ES-I3 (cell line): ENCODE results near the gene MRTFA.
"Not testable (repeated sequence)": the region's sequence is repeated elsewhere in the genome, so short reads cannot be mapped to it uniquely, and the experiment has no call there.

ENCODE experiments used
- H3K36me3 ChIP-seq: 2 replicates; pipeline ENCODE4 v1.6.1; 2013; ENCODE audit warnings: mild to moderate bottlenecking, low read length, control low read depth, moderate library complexity; ENCODE audit not compliant: insufficient read depth
- H3K4me1 ChIP-seq: 2 replicates; pipeline ENCODE4 v1.6.1; 2013; ENCODE audit warnings: mild to moderate bottlenecking, control low read depth, low read length; ENCODE audit not compliant: insufficient read depth
- H3K9ac ChIP-seq: 2 replicates; pipeline ENCODE4 v1.6.1; 2013; ENCODE audit warnings: low read depth, mild to moderate bottlenecking, low read length, moderate library complexity
- H3K9me3 ChIP-seq: 2 replicates; pipeline ENCODE4 v1.6.1; 2013; ENCODE audit warnings: mild to moderate bottlenecking, low read length, moderate library complexity; ENCODE audit not compliant: control insufficient read depth, insufficient read depth

Gene MRTFA

DNA sequence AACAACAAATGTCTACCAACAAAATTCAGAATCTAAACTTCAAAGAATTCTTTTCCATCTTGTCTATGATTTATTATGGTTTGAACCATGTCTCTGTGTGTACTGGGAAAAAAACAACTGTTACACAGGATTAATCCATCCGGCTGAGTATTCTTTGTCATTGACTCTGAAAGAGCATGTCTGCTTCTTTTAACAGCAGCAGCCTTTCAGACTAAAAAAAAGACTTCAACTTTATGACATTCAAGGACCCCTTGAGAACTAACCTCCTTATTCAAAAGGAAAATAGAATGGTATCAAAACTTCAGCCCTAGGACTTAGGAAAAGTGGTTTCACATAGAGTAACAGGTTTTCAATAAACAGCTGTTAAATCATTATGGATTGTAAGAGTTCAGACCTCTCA is 79.9 kb downstream of the MRTFA start:
- Histone ChIP-seq H3K4me1 (no peaks in the 10 kb centered on the region; the same call in 1 of the 2 replicates), H3K9ac (no peak overlapping the region), H3K9me3 (no peaks in the 10 kb centered on the region), H3K36me3 (no peaks in the 10 kb centered on the region)

DNA sequence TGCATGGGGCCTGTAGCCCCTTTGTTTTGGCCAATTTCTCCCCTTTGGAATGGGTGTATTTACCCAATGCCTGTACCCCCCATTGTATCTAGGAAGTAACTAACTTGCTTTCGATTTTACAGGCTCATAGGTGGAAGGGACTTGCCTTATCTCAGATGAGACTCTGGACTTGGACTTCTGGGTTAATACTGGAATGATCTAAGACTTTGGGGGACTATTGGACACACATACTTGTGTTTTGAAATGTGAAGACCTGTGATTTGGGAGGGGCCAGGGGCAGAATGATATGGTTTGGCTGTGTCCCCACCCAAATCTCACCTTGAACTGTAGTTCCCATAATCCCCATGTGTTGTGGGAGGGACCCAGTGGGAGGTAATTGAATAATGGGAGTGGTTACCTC is 82.5 kb downstream of the MRTFA start:
- H3K4me1 ChIP-seq, H3K36me3 ChIP-seq: not testable (repeated sequence)

DNA sequence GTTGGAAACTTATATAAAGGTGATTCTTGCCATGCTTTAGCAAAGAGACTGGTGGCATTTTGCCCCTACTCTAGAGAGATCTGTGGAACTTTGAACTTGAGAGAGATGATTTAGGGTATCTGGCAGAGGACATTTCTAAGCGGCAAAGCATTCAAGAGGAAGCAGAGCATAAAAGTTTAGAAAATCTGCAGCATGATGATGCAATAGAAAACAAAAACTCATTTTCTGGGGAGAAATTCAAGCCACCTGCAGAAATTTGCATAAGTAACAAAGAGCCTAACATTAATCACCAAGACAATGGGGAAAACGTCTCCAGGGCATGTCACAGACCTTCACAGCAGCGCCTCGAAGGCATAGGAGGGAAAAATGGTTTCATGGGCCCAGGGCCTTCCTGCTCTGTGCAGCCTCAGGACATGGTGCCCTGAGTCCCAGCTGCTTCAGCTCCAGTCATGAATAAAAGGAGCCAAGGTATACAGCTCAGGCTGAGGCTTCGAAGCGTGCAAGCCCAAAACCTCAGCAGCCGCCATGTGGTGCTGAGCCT is 83.4 kb downstream of the MRTFA start:
- H3K36me3 ChIP-seq, result no peaks in the 10 kb centered on the region
- H3K9ac ChIP-seq, result no peak overlapping the region
- no peaks in the 10 kb centered on the region for H3K9me3 ChIP-seq
- H3K4me1 ChIP-seq, result no peaks in the 10 kb centered on the region; the same call in 1 of the 2 replicates

More for the DNA sequence above, 82.5 kb downstream of the MRTFA start:
- not testable (repeated sequence) for H3K9me3 ChIP-seq, H3K9ac ChIP-seq

DNA sequence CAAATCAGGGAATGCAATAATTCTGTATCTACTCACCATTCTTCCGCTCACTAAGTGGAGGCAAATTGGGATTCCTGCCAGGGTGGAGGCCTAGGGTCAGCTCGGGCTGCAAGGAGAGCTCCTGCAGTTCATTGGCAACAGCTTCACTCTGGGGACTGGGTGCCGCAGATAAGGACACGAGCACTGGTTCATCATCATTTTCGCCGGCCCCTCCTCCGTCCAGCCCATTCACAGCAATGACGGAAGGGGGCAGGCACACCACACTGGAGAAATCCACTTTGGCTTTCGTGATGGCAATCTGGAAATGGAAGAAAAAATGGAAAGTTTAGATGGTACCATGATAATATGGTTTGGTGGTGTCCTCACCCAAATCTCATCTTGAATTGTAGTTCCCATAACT is 84.4 kb downstream of the MRTFA start:
- Histone ChIP-seq H3K36me3 (no peaks in the 10 kb centered on the region), H3K9me3 (no peaks in the 10 kb centered on the region), H3K4me1 (no peaks in the 10 kb centered on the region; the same call in 1 of the 2 replicates), H3K9ac (no peak overlapping the region)

DNA sequence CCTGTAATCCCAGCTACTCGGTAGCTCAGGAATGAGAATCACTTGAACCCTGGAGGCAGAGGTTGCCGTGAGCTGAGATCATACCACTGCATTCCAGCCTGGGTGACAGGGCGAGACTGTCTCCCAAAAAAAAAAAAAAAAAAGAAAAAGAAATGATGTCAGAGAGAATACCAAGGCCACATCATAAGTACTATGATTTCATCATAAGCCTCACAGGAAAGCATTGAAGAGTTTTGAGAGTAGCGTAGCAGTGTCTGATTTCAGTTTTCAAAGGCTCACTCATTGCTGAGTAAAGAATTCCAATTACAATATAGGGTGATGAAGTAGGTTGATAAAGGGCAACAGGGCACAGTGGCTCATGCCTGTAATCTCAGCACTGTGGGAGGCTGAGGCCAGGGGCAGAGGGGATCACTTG is 88.8 kb downstream of the MRTFA start:
- no peaks in the 10 kb centered on the region for H3K9me3 ChIP-seq
- H3K4me1 ChIP-seq, result no peaks in the 10 kb centered on the region
- no peak overlapping the region for H3K9ac ChIP-seq
- no peaks in the 10 kb centered on the region for H3K36me3 ChIP-seq

DNA sequence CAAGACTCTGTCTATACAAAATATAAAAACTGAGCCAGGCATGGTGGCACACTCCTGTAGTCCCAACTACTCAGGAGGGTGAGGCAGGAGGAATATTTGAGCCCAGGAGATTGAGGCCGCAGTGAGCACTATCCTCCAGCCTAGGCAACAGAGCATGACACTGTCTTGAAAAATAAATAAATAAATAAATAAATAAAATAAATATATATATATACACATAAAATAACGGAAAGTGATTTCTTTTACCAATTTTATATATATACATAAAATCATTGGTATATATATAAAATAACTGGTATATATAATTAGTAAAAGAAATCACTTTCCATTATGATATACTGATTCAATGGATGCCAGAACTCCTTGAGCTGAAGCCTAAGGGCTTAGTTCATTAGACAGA is 91.8 kb downstream of the MRTFA start:
- H3K9ac ChIP-seq, result no peak overlapping the region

DNA sequence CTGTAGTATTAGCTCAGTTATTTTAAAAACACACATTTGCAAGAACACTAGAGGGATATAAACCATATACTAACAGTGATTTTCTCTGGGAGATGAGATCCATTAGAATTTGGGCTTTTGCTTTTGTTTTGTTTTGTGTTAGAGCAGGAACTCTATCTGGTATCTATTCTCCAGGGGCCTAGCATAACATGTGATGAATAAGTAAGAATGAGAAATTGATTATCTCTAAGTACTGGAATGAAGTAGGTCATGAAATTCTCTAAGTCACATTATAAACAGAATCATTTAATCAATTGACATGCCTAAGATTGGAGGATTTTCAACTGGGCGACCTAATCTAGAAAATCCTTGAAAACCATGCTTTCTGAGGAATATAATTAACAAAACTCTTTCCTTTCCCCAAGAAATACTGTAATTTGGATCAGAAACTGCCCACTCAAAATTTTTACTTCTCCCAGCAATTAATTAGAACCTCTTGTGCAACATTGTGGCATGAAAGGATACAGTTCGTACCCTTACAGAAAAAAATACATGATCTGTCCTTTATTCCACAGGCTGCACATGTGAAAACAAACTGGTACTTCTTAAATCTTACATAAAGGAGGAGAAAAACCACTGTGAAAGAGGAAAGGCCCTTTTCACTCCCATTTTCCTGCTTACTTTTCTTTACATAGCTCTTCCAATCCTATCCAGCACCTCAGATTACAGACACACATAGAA is 93.5 kb downstream of the MRTFA start:
- Histone ChIP-seq H3K9me3 (no peaks in the 10 kb centered on the region), H3K4me1 (no peaks in the 10 kb centered on the region), H3K36me3 (no peaks in the 10 kb centered on the region), H3K9ac (no peak overlapping the region)

More for the DNA sequence above, 91.8 kb downstream of the MRTFA start:
- Histone ChIP-seq H3K9me3 (no peaks in the 10 kb centered on the region), H3K36me3 (no peaks in the 10 kb centered on the region), H3K4me1 (no peaks in the 10 kb centered on the region)

DNA sequence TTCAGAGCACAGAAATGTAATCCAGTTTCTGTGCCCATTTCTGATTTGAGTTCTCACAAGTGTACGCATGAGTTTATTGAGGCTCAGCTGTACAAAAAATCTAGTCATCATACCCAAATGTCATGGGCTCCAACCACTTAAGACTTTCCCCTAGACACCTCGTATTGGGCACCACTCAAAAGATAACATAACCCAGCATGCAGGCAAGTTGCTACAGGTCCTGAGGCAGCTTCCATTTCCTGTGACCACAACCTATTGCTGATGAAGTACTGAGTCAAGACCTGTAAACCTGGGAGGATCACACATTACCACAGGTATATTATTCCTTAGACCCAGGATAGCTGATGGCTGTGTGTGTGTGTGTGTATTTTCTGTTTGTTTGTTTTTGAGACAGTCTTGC is 95.2 kb downstream of the MRTFA start:
- Histone ChIP-seq H3K9ac (no peak overlapping the region), H3K4me1 (no peaks in the 10 kb centered on the region), H3K9me3 (no peaks in the 10 kb centered on the region), H3K36me3 (no peaks in the 10 kb centered on the region)

DNA sequence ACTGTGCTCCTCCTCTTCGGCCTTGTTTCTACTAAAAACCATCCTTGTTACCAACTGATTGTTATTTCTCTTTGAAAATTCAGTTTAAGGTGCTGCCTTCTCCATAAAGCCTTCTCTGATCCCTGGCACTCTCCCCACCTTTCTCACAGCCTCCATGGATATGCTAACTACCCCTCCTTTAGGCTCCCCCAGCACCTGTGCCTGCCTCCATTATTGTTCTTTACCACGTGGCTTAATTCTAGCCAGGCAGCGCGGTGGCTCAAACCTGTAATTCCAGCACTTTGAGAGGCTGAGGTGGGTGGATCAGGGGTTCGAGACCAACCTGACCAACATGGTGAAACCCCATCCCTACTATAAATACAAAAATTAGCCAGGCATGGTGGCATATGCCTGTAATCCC is 96.3 kb downstream of the MRTFA start:
- H3K4me1 ChIP-seq, result 0 out of 2 replicates have a peak, but pooled peaks cover 5% of the 10 kb centered on the region
- no peaks in the 10 kb centered on the region for H3K36me3 ChIP-seq
- H3K9ac ChIP-seq, result no peak overlapping the region
- H3K9me3 ChIP-seq, result no peaks in the 10 kb centered on the region

DNA sequence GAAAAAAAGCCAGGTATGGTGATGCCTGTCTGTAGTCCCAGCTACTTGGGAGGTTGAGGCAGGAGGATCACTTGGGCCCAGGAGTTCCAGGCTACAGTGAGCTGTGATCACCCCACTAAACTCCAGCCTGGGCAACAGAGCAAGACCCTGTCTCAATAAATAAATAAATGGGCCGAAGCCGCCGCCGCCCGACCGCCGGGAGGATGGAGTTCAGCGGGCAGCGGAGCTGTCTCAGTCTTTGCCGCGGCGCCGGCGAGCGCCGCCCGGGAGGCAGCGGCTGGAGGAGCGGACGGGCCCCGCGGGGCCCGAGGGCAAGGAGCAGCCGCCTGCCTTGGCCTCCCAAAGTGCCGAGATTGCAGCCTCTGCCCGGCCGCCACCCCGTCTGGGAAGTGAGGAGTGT is 100.4 kb downstream of the MRTFA start:
- H3K9me3 ChIP-seq, H3K9ac ChIP-seq, H3K36me3 ChIP-seq: not testable (repeated sequence)
- peaks cover 22% of the 10 kb centered on the region for H3K4me1 ChIP-seq

DNA sequence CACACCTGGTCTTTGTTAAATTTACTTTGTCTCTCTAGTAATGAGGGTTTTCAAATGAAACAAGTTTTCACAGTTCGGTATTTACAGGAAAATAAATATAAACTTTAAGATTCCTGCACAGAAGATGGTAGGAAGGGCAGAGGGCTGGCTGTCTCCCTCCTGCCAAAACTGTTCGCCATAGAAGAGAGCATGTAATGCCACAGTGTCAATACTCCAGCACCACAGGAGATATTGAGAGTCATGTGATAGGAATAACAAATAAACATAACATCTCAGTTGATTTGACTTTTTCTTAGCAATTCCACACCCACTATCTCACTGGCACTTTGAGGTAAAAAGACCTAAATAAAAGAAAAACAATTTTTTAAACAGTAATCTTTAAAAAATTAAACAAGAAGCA is 100.9 kb downstream of the MRTFA start:
- no peak overlapping the region for H3K9ac ChIP-seq
- no peaks in the 10 kb centered on the region for H3K36me3 ChIP-seq
- peaks cover 22% of the 10 kb centered on the region for H3K4me1 ChIP-seq
- H3K9me3 ChIP-seq, result no peaks in the 10 kb centered on the region

DNA sequence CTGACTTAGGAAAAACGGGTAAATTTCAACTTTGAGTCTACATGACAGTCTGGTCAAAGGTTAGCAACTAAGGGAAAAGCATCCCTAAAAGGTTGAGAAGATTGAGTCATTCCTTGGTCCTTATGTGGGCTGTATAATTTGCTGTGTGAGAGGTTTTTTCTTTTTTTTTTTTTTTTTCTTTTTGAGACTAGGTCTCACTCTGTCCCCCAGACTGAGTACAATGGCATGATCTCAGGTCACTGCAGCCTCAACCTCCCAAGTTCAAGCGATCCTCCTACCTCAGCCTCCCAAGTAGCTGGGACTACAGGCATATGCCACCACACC is 101.4 kb downstream of the MRTFA start:
- Histone ChIP-seq H3K36me3 (no peaks in the 10 kb centered on the region), H3K4me1 (peaks cover 22% of the 10 kb centered on the region), H3K9me3 (no peaks in the 10 kb centered on the region), H3K9ac (no peak overlapping the region)

DNA sequence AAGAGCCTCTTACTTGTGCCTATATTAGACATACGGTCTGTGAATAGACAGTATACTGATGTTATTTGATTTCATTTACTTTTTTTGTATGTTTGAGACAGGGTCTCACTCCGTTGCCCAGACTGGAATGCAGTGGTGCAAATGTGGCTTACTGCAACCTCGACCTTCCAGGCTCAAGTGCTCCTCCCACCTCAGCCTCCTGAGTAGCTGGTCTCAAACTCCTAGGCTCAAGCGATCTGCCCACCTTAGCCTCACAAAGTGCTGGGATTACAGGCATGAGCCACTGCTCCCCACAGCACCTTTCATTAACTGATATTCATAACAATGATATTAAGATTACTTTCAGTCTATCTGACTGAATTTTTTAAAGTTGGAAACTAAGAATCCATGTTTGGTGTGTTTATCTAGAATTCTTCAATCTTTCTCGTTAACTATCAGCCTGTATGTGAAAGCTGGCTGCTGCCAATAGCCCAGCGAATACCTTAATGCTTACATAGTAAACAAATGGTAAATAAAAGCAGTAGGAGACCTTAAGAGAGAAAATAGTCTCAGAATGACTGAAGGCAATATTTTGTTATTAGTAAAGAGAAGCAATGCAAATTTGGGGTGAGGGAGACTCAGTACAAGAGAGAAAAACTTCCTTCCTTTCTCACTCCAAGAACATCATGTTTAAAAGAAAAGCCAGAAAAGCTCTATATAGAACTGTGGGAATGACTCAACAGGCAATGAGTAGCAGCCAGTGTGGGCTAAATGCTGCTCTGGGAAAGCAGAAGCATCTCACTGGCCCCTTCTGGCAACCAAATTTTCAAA is 101.9 kb downstream of the MRTFA start:
- Histone ChIP-seq H3K36me3 (no peaks in the 10 kb centered on the region), H3K9ac (no peak overlapping the region), H3K9me3 (no peaks in the 10 kb centered on the region), H3K4me1 (peaks cover 22% of the 10 kb centered on the region)

DNA sequence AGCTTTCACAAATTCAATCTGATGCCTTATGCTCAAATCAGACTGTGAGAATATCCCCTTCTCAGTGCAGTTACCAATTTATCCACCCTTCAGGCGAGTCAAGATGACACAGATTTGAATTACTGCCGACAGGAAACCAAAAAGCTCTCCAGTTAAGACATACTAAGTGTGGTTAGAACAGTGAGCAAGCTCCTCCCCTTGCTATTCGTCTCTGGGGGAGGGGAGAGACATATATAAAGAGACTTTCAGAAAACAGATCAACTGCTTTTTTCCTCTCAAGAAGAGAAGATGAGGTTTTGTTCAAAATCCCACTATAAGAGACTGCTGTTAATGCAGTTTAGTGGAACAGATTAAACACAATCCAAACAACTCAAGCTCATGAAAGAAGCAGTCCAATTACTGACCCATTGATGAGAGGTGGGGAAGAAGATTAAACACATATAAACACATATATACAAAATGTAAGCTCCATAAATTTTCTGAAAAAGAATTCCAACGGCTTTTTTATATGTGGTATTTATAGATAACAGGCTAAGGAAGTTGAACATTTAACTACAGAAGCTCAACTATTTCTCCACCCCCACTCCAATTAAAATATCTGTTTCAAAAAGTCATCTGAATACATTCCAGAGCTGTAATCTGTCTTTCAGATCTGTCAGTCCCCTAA is 102.7 kb downstream of the MRTFA start:
- no peaks in the 10 kb centered on the region for H3K36me3 ChIP-seq
- H3K9me3 ChIP-seq, result no peaks in the 10 kb centered on the region
- no peak overlapping the region for H3K9ac ChIP-seq
- peaks cover 22% of the 10 kb centered on the region for H3K4me1 ChIP-seq
